Suppressor macrophage treated with lipopolysaccharide for 1 hour (primary cell): Measurements from ENCODE around the gene TYW1B.
"Not testable (repeated sequence)": the region's sequence is repeated elsewhere in the genome, so short reads cannot be mapped to it uniquely, and the experiment has no call there.

ENCODE experiments used
- DNase-seq, 3 donors: peaks; one replicate each; pipeline ENCODE4 v3.0.0-alpha.2; 2020 to 2022

TYW1B gene

GRCh38 chr7:72827839-72828591 lies at the start of gene TYW1B:
TSS of gene TYW1B (minus strand) at chr7:72828200. CDS start at chr7:72828075, 125 bp downstream.
- peak; percentile 97 to 99 (median 99) for DNase-seq

GRCh38 chr7:72867591-72867990 lies 39.6 kb upstream of the TYW1B start:
- peak; percentile 58 to 60 (median 60) for DNase-seq

GRCh38 chr7:72858846-72859400 lies 30.9 kb upstream of the TYW1B start:
- DNase-seq: not testable (repeated sequence)

GRCh38 chr7:72857925-72858324 lies 29.9 kb upstream of the TYW1B start:
- not testable (repeated sequence) for DNase-seq

GRCh38 chr7:72855261-72855660 lies 27.3 kb upstream of the TYW1B start:
- not testable (repeated sequence) for DNase-seq

- not testable (repeated sequence) for DNase-seq
Observed at GRCh38 chr7:72852937-72853336, 24.9 kb upstream of the TYW1B start.

GRCh38 chr7:72850746-72851145 lies 22.7 kb upstream of the TYW1B start:
- DNase-seq: not testable (repeated sequence)

GRCh38 chr7:72844146-72844545 lies 16.1 kb upstream of the TYW1B start:
- DNase-seq: not testable (repeated sequence)

- not testable (repeated sequence) for DNase-seq
Observed at GRCh38 chr7:72843166-72843565, 15.2 kb upstream of the TYW1B start.

GRCh38 chr7:72840966-72841511 lies 13.0 kb upstream of the TYW1B start:
- not testable (repeated sequence) for DNase-seq

- not testable (repeated sequence) for DNase-seq
Observed at GRCh38 chr7:72838315-72838714, 10.3 kb upstream of the TYW1B start.

GRCh38 chr7:72837291-72837690 lies 9.3 kb upstream of the TYW1B start:
- DNase-seq: not testable (repeated sequence)

- peak in 1 of 3 donors; percentile 9 for DNase-seq
Observed at GRCh38 chr7:72830567-72830966, 2.6 kb upstream of the TYW1B start.

GRCh38 chr7:72829687-72830354 lies 1.8 kb upstream of the TYW1B start:
- peak; percentile 54 to 62 (median 57) for DNase-seq

GRCh38 chr7:72829291-72829686 lies 1.3 kb upstream of the TYW1B start:
- peak; percentile 96 to 99 (median 98) for DNase-seq

GRCh38 chr7:72823765-72824732 lies 4.0 kb downstream of the TYW1B start:
- peak; percentile 3 to 38 (median 34) for DNase-seq

- DNase-seq: not testable (repeated sequence)
Observed at GRCh38 chr7:72822497-72822896, 5.5 kb downstream of the TYW1B start.

GRCh38 chr7:72818663-72819361 lies 9.2 kb downstream of the TYW1B start:
- DNase-seq: peak in 2 of 3 donors; percentile 18 to 26

GRCh38 chr7:72817661-72818060 lies 10.3 kb downstream of the TYW1B start:
- DNase-seq: peak in 1 of 3 donors; percentile 18

- DNase-seq: not testable (repeated sequence)
Observed at GRCh38 chr7:72816370-72817157, 11.4 kb downstream of the TYW1B start.

- peak in 2 of 3 donors; percentile 18 to 29 for DNase-seq
Observed at GRCh38 chr7:72810437-72810836, 17.6 kb downstream of the TYW1B start.
